Activated CD8-positive, alpha-beta memory T cell treated with anti-CD3 and anti-CD28 coated beads for 4 hours (primary cell): ENCODE data around the gene DIAPH3.

ENCODE experiments used
- DNase-seq, 2 donors: peaks; one replicate each; pipeline ENCODE4 v3.0.0-alpha.2; 2020; ENCODE audit warnings: low read depth in 2 of 2

Gene DIAPH3

GRCh38 chr13:60019119-60019993, 144.4 kb downstream of the DIAPH3 start:
- no peak for DNase-seq

DNA sequence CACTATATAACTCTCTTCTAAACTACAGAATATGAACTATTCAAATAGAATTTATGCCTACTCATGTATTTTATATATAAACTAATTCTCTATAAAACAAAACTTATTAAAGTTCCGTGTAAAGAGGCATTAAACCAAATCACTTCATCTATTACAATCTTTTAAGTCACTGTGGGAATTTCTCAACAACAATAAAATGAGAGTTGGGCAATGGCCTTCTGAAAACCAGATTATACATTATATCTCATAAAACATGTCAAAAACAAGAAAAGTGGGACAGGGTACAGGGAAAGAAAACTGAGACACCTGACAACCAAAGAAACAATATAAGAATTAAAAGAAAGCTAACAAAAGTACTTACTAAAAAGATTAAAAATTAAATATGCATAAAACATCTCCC, 145.2 kb downstream of the DIAPH3 start:
- DNase-seq: no peak

DNA sequence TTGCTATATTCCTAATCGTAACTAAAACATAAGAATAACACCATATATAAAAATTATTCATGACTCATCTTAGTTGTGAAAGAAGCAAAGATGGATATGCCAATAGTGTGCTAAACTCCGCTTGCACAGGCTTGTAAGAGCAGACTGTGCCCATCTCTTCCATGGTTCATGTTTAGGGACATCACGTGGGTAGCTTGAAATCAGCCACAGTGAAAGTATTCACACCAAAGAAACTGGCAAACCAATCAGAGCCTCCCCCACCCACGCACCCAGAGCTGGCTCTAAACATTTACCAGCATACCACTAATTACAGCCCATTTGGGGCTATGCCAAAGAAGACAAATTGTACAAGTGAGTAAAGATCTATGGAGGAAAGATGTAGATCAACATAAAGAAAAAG, 147.5 kb downstream of the DIAPH3 start:
- no peak for DNase-seq

DNA sequence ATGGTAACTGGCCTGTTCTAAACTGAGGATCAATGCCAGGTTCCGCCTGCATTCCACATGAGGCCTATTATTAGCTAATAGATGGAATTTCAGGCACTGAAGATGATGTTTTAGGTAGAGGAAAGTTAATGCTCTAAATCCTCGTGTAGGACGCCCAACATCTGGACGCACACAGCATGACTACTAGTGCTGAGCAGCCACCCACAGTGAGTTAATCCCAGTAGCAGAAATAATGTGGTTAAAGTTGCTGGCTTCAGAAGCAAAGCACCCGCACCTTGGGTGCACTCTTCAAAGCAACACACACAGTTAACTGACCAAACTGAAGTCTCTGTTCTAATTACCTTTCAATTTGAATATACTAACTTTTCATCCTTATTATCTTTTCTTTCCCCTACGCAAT, 150.6 kb downstream of the DIAPH3 start:
- DNase-seq: no peak

GRCh38 chr13:60012488-60012887, 151.2 kb downstream of the DIAPH3 start:
- no peak for DNase-seq

DNA sequence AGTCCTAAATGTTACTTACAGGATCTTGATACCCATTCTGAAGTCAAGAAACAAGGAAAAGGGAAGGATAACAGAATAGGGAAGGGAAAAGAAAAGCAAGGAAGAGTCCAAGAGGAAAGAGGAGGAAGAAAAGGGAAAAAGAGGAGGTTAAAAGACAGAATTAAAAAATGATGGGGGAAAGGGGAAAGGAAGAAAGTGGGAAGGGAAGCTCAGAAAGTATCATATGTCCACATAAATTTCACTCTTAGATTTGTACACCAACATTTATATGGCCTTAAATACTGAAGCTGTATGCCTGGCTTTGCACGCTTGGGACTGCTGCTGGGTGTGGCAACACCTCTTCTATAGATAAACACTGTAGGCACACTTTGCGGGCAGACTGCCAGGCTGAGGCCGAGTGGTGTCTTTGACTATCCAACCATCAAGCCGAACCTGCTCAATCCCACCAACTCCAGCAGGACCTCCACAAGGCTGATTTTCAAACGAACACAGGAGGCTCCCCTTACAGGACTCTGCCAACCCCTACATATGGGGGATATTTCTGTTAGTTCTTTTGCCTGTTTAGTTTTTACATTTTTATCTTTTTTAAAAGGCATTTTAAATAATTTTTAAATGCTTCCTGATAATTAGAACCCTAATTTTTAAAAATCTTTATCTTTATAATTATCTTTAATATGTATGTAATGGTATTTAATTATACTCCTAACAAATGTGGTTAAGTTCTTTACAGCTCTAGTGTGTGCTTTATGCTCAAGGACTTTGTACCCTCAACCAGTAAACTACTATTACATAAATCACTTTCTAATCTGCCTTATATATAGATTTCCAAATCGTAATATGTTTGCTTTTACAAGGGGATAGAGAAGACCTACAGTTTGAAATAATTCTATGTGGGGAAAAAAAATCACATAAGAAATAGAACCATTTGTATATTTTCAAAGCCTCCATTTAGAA, 154.2 kb downstream of the DIAPH3 start:
- no peak for DNase-seq

GRCh38 chr13:60001889-60002288, 161.8 kb downstream of the DIAPH3 start:
- DNase-seq: no peak

- no peak for DNase-seq
Observed at GRCh38 chr13:60000976-60001375, 162.8 kb downstream of the DIAPH3 start.

GRCh38 chr13:60000081-60000480, 163.6 kb downstream of the DIAPH3 start:
- no peak for DNase-seq

GRCh38 chr13:59997976-59998375, 165.8 kb downstream of the DIAPH3 start:
- no peak for DNase-seq

- DNase-seq: no peak
Observed at GRCh38 chr13:59996461-59996980, 167.2 kb downstream of the DIAPH3 start.

DNA sequence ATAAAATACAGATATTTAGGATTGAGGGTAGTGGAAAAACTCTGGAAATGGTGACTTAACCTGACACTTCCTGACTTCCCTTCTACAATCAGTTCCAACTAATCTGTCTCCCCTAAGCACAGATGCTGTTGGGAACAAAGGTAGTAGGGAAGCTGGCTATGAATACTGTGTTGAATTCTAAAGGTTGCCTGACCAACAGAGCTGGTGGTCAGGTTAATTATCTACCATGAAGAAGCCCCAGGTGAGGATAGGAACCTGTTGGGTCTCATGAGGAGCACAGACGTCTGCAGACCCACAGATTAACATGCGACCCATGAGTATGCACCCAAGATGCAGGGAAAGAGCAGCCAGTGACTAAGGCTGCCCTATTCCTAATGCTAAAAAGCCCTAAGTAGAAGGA, 172.3 kb downstream of the DIAPH3 start:
- no peak for DNase-seq

DNA sequence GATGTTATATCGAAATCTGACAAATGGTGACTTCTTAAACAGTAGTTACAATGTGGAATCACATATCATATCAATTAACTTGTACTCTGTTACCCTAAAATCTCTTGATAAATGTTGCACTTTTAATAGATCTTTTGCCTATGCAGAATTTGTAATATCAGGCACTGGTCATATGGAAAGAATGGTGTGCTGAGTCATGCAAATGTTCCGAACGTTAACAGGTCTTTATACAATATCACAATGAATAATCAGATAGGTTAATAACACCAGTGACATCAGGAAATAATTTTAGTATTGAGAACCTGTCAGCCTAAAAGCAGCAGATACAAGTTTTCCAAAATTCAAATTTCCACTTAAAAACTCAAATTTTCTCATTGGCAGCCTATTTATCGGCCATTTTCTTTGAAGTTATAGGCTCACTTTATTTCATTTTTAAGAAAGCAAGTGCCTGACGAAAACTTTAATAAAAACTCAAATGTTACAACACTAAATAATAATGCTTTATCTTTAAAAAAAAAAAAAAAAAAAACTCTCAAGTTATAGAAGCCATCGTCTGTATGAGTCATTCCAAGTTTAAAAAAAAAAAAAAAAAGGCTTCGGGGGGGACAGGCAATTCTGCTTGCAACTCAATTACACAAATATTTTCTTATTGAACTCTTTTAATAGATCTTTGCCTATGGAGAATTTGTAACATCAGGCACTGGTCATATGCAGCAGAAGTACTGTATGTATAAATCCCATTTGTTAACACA, 180.9 kb downstream of the DIAPH3 start:
- no peak for DNase-seq

DNA sequence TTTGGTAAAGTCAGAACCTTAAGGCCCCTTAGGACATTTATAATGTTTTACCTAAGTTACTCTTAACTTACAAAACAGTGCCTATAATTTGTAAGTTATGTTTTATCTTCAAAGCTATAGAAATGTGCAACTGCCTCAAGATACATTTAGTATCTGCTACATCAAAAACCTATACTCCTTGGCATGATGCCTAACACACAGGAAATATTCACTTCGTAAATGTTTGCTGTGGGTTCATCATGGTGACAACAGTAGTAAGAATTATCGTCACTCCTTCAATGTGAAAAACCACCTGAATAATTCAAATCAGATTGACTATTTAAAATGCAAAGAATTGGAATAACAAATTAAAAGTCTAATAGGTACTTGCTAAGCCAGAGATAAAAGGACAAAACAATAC, 184.1 kb downstream of the DIAPH3 start:
- no peak for DNase-seq

GRCh38 chr13:59978862-59979261, 184.9 kb downstream of the DIAPH3 start:
- DNase-seq: no peak

GRCh38 chr13:59976856-59977255, 186.9 kb downstream of the DIAPH3 start:
- no peak for DNase-seq

DNA sequence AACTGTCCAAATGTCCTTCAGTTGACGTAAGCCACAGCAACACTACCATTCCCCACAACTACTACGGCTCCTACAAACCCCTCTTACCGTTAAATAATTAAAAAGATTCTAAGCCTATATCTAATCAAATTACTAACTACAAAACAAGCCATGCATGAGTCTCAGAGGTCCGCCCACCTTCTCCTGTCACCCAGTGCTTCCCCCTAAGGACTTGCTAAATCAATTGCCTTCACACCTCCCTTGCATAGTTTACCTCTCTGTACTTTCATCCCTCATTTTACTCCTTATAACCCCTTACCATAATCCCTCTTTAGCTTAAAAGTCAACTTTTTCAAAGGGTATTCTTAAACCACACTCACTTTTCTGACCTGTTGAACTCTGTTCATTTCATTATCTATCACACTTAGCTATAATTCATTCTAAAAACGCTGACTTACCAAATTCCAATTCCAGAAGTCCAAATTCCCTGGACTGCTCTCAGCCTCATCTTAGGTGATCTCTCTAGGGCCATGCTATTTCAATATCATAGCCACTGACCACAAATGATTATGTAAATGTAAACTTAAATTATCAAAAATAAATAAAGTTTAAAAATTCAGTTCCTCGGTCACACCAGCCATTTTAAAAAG, 187.8 kb downstream of the DIAPH3 start:
- no peak for DNase-seq

GRCh38 chr13:59970847-59971246, 192.9 kb downstream of the DIAPH3 start:
- DNase-seq: no peak

- no peak for DNase-seq
Observed at GRCh38 chr13:59963827-59964226, 199.9 kb downstream of the DIAPH3 start.

GRCh38 chr13:59963383-59963782, 200.3 kb downstream of the DIAPH3 start:
- no peak for DNase-seq

GRCh38 chr13:59962343-59962742, 201.4 kb downstream of the DIAPH3 start:
- no peak for DNase-seq
